H1 (cell line): ENCODE measurements around the gene ADD2. TPM values are rescaled to one million over a fixed set of nuclear protein-coding genes. Genes with fewer than 3 reads are reported as not detected.

Experiments used
- ATF2 ChIP-seq: IDR thresholded peaks from 2 replicates; pipeline ENCODE4 v1.6.1; 2012; ENCODE audit warnings: low read length, inconsistent platforms
- CHD1 ChIP-seq: IDR thresholded peaks from 2 replicates; pipeline ENCODE4 v1.6.1; 2012; ENCODE audit warnings: low read depth, low read length, improper control_type of control experiment
- CREB1 ChIP-seq: IDR thresholded peaks from 2 replicates; pipeline ENCODE4 v1.6.1; 2012; ENCODE audit warnings: inconsistent platforms
- EGR1 ChIP-seq: IDR thresholded peaks from 2 replicates; pipeline ENCODE4 v1.6.1; 2011; ENCODE audit warnings: low read depth, low read length, borderline replicate concordance
- KDM5A ChIP-seq: fragments of 200-600 bp; IDR thresholded peaks from 2 replicates; pipeline ENCODE4 v1.7.1; 2012; ENCODE audit warnings: mild to moderate bottlenecking, low read length, inconsistent platforms, mixed read lengths
- POLR2AphosphoS5 ChIP-seq: IDR thresholded peaks from 2 replicates; pipeline ENCODE4 v1.6.1; 2011; ENCODE audit warnings: low read depth, low read length
- SIX5 ChIP-seq: IDR thresholded peaks from 2 replicates; pipeline ENCODE4 v1.6.1; 2011; ENCODE audit warnings: mild to moderate bottlenecking, low read depth, low read length
- SP1 ChIP-seq: IDR thresholded peaks from 2 replicates; pipeline ENCODE4 v1.6.1; 2011; ENCODE audit warnings: low read depth, low read length
- TBP ChIP-seq: IDR thresholded peaks from 2 replicates; pipeline ENCODE4 v1.6.1; 2011; ENCODE audit warnings: low read depth, low read length, improper control_type of control experiment
- polyA plus RNA-seq, 7 experiments: library from polyadenylated mRNA; depleted of rRNA in 3 of 7; stranded (reverse) in 5 of 7; unstranded in 2 of 7; fragments of >200 nt in 5 of 7; fragments of 200-250 nt in 2 of 7; gene quantifications; 1 replicate in 5 of 7; 2 replicates in 1 of 7; 4 replicates in 1 of 7; pipeline versions ENCODE4 v1.2.1 to v1.2.3, GENCODE V29; 2011 to 2013; ENCODE audit warnings: missing spikeins in 2 of 7, mixed read lengths in 2 of 7
- total RNA-seq: library from RNA; stranded (reverse); fragmentation: NEBNext Ultra II Directional; extraction: Animal tissue kit (Norgen Biotek cat#: 25700); gene quantifications from 2 replicates; pipeline ENCODE4 v1.2.1, GENCODE V29; 2021
- TF ChIP-seq, protein P1 (sequence below): fragments of 300-600 bp; sonication (generic); IDR thresholded peaks from 2 replicates; pipeline ENCODE4 v1.7.1; 2012; ENCODE audit warnings: low read length, moderate library complexity, mild to moderate bottlenecking, inconsistent platforms; ENCODE audit not compliant: insufficient replicate concordance

ADD2 gene
- total and polyA plus RNA-seq, 2 of the 8 experiments (the other 6 are each of a cell fraction or from before 2014, with no cell fraction given), result 58.5 to 170 TPM

- TF ChIP-seq POLR2AphosphoS5 (peak; percentile 60), CHD1 (no peak), ATF2 (0 out of 2 replicates have a peak, but pooled peaks have one; percentile 24), KDM5A (no peak), EGR1 (0 out of 2 replicates have a peak, but pooled peaks have one; percentile 8), SP1 (peak; percentile 48; the same call in 1 of the 2 replicates), CREB1 (no peak), SIX5 (no peak), TBP (peak; percentile 47; the same call in 1 of the 2 replicates)
- TF ChIP-seq, protein P1, sequence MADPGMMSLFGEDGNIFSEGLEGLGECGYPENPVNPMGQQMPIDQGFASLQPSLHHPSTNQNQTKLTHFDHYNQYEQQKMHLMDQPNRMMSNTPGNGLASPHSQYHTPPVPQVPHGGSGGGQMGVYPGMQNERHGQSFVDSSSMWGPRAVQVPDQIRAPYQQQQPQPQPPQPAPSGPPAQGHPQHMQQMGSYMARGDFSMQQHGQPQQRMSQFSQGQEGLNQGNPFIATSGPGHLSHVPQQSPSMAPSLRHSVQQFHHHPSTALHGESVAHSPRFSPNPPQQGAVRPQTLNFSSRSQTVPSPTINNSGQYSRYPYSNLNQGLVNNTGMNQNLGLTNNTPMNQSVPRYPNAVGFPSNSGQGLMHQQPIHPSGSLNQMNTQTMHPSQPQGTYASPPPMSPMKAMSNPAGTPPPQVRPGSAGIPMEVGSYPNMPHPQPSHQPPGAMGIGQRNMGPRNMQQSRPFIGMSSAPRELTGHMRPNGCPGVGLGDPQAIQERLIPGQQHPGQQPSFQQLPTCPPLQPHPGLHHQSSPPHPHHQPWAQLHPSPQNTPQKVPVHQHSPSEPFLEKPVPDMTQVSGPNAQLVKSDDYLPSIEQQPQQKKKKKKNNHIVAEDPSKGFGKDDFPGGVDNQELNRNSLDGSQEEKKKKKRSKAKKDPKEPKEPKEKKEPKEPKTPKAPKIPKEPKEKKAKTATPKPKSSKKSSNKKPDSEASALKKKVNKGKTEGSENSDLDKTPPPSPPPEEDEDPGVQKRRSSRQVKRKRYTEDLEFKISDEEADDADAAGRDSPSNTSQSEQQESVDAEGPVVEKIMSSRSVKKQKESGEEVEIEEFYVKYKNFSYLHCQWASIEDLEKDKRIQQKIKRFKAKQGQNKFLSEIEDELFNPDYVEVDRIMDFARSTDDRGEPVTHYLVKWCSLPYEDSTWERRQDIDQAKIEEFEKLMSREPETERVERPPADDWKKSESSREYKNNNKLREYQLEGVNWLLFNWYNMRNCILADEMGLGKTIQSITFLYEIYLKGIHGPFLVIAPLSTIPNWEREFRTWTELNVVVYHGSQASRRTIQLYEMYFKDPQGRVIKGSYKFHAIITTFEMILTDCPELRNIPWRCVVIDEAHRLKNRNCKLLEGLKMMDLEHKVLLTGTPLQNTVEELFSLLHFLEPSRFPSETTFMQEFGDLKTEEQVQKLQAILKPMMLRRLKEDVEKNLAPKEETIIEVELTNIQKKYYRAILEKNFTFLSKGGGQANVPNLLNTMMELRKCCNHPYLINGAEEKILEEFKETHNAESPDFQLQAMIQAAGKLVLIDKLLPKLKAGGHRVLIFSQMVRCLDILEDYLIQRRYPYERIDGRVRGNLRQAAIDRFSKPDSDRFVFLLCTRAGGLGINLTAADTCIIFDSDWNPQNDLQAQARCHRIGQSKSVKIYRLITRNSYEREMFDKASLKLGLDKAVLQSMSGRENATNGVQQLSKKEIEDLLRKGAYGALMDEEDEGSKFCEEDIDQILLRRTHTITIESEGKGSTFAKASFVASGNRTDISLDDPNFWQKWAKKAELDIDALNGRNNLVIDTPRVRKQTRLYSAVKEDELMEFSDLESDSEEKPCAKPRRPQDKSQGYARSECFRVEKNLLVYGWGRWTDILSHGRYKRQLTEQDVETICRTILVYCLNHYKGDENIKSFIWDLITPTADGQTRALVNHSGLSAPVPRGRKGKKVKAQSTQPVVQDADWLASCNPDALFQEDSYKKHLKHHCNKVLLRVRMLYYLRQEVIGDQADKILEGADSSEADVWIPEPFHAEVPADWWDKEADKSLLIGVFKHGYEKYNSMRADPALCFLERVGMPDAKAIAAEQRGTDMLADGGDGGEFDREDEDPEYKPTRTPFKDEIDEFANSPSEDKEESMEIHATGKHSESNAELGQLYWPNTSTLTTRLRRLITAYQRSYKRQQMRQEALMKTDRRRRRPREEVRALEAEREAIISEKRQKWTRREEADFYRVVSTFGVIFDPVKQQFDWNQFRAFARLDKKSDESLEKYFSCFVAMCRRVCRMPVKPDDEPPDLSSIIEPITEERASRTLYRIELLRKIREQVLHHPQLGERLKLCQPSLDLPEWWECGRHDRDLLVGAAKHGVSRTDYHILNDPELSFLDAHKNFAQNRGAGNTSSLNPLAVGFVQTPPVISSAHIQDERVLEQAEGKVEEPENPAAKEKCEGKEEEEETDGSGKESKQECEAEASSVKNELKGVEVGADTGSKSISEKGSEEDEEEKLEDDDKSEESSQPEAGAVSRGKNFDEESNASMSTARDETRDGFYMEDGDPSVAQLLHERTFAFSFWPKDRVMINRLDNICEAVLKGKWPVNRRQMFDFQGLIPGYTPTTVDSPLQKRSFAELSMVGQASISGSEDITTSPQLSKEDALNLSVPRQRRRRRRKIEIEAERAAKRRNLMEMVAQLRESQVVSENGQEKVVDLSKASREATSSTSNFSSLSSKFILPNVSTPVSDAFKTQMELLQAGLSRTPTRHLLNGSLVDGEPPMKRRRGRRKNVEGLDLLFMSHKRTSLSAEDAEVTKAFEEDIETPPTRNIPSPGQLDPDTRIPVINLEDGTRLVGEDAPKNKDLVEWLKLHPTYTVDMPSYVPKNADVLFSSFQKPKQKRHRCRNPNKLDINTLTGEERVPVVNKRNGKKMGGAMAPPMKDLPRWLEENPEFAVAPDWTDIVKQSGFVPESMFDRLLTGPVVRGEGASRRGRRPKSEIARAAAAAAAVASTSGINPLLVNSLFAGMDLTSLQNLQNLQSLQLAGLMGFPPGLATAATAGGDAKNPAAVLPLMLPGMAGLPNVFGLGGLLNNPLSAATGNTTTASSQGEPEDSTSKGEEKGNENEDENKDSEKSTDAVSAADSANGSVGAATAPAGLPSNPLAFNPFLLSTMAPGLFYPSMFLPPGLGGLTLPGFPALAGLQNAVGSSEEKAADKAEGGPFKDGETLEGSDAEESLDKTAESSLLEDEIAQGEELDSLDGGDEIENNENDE, result no peak
These were observed 811 bp downstream of the ADD2 start (continued) for GRCh38 chr2:70767079-70767698.
